NCI-H524 treated with DMSO at 0.1 percent for 48 hours (cell line): ENCODE results near the gene UBXN11.

ENCODE experiments used
- DNase-seq: peaks from one replicate; lab custom pipeline; 2025; lab: John Stamatoyannopoulos, UW

Gene UBXN11

DNA sequence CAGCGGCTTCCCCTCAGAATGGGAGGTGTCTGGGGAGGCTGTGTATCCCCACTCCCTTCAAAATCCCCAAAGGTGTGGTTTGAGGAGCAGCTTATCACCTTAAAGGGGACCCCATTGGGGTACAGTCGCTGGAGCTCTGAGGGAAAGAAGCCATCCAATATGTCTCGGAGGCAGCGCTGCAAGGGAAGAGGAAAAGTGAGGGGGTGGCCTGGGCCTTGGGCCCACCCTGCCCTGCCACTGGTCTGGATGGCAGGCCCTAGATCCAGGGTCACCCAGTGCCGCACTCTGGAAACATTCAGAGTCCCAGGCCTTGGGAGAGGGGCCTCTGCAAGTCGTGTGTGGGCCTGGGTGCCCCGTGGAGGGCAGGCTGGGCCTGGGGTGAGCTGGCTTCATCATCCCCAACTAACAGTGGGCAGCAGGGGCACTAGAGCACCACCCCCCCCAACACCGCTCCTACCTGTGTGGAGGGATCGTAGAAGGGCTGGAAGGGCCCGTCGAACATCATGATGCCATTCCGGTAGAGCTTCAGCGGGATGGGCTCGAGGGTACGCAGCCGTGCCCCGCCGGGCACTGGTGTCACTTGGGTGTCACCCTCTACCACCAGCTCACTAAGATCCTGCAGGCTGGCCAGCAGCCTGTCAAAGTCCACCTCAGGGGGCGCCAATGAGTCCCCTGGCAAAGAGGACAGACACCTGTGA is 20.9 kb downstream of the UBXN11 start:
- no peak for DNase-seq

DNA sequence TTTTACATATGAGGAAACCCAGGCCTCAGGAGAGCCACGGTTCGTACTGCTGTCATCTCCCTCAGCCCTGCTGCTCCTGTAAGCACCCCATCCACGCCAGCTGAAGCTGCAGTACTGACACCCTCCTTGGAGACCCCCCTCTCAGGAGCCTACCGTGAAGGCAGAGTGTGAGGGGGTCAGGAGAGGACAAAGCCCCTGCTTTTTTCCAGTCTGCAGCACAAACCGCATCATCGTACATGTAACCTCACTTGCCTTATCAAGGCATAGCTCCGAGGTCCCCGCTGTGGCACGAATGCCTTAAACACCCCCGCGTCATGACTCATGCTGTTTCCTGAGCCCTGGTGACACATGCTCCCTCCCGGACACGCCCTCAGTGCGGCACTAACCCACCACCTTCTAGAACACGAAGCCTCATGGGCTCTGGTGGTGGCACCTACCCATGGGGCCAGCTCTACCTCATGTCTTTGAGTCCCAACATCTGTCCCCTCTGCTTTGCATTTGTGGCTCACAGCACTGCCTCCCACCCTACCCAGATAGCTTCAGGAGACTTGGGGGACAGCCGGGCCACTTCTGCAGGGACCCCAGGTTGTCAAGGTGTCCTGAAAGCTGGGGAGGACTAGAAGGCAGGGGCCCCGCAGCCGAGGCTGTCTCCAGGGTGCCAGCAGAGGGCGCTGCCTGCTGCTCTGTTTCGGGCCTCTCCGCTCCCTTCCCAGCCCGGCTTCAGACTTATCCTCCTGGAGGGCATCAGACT is 21.7 kb downstream of the UBXN11 start:
- no peak for DNase-seq

DNA sequence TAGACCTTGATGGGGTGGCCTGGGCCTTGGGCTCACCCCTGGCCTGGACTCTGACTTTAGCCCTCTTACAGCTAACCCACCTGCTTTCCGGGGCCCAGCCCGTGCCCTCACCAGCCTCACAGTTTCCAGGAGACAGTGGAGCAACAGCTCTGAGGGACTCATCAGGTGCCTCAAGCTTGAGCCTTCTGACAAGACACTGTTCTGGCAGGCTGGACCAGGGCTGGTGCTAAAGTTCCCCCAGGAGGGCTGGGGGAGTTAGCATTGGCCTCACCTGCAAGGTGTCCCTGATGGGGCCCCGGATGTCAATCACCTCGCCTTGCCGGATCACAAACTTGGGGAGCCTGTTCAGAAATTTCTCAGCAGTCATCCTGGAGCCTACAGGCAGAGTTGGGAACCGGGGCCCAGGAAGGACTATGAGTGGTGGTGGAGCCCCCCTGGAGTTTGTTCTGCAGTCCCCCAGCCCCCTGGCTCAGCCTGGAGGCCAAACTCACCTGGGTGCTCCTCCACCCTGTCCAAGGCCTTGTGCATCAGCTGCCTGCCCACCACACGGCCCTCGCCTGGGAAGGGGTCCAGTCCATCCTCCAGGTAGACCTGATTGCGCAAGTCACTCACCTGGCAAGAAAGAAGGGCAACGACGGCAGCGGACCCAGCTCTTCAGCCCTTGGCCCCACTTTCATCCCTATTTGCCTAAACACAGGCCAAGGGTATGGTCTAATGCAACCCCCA is 22.4 kb downstream of the UBXN11 start:
- DNase-seq = no peak

DNA sequence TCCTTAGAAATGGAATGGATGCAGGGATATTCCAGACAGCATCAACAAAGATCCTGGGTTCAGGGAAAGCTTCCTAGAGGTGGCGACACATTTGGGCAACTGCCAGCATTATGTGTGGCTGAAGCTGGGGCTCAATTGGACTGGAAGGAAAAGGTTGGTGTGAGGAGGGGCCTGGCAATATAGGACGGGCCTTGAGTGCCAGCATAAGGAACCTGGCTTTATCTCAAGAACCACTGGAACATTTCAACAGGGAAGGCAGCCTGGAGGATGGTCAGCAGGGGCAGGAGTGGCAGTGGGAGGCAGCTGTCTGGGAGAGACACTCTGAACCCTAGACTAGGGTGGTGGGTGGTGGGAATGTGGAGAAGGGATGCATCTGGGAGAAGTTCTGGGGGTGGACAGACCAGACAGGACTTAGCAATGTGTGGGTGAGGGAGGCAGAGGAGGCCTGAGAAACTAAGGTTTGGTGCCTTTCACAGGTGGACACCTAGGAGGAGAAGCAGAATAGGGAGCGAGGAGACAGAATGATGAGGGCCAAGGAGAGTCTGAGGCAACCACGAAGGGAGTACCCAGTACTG is 23.1 kb downstream of the UBXN11 start:
- DNase-seq = no peak

DNA sequence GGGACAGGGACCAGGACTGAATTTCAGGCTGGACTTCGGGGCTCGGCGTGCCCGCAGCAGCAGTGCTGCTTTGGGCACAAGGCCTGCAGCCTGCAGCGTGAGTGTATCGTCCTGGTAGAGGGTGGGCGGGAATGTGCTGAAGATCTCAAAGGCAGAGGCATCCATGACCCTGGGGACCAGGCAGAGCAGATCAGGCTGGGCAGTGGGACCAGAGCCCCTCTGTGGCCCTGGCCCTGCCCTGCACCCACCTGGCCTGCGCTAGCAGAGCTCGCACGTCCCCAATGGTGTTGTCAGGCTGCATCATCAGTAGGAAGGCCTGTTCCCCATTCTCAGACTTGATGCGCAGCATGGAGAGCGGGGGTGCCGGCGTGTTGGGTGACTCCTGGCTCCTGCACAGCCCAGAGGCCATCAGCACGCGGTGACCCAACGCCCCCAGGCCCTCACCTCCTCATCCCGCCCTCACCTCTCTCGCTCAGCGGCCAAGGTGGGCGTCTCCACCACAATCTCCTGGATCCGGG is 24.0 kb downstream of the UBXN11 start:
- DNase-seq = no peak

DNA sequence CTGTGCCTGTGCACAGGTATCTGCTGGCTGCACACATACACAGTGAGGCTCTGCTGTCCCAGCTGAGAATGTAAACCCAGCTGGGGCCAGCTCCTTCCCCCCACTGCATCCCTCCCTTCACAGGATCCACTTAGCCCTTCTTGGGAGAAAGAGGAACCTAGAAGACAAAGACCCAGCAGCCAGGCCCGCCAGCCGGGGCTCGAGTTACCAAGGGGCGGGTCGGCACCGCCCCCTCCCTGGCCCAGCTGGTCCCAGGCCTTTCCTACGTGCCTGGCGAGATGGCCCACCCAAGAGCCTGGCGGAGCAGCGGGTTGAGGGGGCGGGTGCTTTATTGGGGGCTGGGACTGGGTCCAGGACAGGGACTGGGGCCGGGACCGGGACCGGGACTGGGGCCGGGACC is 24.5 kb downstream of the UBXN11 start:
- DNase-seq = peak; percentile 14

DNA sequence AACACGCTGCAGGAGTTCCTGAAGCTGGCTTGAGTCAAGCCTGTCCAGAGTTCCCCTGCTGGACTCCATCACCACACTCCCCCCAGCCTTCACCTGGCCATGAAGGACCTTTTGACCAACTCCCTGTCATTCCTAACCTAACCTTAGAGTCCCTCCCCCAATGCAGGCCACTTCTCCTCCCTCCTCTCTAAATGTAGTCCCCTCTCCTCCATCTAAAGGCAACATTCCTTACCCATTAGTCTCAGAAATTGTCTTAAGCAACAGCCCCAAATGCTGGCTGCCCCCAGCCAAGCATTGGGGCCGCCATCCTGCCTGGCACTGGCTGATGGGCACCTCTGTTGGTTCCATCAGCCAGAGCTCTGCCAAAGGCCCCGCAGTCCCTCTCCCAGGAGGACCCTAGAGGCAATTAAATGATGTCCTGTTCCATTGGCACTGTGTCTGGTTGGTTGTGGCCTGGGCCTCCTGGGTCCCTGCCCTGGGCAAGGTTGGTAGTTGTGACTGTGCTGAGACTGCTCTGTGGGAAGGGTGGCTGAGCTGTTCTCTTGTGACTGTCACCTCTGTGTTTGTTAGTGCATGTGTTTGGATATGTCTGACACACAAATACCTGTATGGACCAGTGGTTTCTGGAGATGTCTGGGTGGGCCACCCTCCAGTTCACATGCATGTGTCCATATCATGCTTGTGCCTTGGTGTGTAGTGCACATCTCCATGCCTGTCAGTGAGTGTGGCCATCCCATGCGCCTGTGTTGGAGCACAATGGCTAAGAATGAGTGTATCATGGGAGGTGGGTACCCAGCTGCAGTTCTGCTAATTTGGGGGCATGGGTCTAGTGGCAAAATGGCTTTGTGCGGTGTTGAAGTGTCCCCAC is 25.1 kb downstream of the UBXN11 start:
- DNase-seq = no peak

DNA sequence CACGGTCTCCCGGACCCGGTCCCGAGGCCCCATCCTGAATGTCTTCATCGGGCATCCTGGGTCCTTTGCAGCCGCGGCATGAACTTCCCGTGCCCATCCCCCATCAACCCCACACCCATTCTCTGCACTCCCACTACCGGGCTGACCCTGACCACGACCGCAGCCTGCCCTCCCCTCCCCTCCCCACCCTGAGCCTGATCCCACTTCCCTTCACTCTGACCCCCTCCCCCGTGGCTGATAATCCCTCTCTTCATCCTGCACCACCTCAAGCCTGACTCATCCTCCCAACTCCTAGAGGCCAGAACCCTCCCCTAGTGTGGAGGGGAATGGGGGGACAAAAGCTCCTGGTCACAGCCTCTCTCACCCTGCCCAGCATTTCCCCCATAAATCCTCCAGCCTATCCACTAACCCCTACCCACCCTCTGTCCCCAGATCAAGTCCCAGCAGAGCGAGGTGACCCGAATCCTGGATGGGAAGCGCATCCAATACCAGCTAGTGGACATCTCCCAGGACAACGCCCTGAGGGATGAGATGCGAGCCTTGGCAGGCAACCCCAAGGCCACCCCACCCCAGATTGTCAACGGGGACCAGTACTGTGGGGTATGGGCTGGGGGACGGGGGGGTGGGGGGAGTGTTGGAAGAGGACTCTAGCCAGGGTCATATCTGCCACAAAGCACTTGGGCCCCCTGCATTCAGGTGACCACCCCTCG is 25.9 kb downstream of the UBXN11 start:
- DNase-seq = no peak

DNA sequence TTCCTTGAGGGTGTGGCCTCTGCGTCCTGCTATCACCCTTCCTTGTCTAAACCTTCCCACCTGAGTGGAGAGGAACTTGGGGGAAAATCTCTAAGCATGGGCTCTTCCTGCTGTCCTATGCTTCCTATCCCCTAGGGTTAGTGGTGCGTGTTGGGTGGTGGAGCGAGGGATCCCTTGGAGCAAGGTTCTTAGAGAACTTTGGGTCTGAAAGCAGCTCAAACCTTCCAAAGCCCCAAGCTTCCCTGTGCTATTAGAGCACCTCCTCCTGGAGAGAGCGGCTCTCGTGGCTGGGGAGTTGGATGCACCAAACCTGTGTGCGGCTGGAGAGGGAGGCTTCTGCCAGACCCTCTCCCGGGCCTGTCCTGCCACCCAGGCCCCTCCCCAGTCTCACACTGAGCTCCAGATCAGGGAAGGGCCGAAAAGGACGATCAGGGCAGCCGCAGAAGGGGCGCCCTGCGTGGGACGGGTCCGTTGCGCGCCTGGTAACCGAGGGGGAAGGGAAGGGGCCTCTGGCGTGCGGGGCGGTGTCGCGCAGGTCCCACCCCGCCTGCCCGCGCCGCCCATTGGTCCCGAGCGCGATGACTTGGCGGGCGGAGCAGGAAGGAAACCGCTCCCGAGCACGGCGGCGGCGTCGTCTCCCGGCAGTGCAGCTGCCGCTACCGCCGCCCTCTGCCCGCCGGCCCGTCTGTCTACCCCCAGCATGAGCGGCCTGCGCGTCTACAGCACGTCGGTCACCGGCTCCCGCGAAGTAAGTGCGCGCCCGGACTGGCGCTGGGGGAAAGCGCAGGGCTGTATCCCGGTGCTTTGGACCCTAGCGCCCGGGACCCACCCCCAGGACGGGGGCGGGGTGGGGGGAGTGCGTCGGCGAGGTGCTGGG is 26.7 kb downstream of the UBXN11 start, which contains the start of gene SH3BGRL3:
Gene SH3BGRL3 (plus strand): TSS at position 631 of the 877 bp plus-strand sequence. CDS start 70 bp downstream, at position 701.
- peak; percentile 15 for DNase-seq

DNA sequence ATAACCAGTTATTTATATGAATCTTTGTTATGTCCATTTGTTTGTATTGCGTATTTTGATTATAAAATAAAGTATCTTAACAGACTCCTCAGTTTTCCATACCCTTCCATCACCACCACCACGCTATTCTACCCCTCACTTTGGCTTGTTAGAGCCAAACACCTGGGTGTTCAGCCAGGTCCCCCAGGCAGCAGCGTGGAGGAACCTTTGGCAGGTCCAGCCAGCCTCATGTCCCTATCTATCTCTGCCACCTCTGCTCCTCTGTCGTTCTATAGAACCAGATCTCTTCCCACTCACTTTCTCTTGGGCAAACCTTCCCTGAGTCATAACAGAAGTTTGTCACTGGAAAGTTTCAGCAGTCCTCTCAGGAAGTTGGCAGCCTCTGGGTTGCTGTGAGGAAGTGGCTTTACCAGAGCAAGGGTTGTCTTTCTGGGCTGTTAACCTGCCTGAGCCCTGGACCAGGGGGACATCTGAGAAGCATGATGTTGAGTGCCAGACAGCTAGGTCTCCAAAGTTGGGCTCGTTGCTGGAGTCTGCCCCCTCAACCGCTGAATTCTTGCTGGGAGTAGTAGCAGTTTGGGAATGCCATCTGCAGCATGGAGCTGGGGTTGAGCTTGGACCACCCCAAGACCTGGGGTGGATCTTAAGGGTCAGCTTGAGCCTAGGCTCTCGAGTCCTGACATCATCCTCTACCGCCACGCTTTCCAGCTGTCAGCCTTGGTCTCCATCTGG is 27.5 kb downstream of the UBXN11 start:
- DNase-seq = peak; percentile 69

DNA sequence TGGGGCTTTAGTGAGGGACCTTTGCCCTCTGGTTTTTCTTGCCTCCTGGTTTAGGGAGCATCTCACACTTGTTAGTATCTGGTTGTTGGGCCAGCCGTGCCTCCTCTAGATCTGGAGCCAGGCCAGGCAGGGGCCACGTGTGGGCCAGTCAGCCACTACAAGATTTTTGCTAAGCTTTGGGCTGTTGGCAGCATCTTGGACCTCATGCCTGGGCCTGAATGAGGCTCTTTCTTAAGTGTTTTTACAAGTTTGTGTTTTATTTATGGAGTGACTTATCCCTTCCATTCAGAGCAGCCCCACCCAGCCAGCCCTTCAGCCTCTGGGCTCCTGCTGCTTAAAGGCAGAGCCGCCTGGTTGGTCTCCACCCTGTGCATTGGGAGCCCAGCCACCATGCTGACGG is 28.1 kb downstream of the UBXN11 start:
- DNase-seq = no peak

DNA sequence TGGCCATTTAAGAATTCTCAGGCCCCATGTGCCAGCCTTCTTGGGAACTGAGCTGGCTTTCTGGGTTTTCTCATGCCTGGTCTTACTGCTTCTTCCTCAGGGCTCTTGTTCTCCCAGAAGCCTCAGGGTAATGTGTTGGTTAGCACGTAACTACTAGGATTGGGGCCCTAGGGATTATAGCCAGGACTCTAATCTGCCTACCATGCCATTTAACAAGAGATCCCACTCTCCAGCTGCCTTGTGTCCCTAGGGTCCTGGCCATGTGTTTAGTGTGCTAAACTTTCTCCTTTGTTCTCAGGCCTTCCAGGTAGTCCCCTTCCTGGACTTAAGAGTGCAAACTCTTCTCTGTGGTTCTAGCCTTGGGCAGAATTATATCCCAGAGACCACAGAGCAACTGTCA is 28.7 kb downstream of the UBXN11 start:
- no peak for DNase-seq

DNA sequence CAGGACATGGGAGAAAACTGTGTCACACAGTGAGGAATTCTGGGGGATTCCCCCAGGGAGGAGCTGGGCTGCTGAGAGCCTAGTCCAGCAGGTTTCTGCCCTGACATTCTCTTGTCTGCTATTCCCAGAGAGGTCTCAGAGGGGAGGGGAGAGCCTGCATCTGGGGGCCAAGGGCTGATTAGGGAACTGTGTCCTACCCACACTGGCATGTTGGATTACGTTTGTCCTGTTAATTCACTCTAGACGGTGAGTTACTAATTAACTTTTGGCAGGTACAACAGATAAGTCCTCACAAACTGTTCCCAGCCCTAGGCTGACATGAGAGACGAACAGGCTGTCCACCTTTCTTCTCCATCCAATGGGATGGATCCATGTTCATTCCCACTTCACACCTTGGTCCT is 29.2 kb downstream of the UBXN11 start:
- DNase-seq = no peak

DNA sequence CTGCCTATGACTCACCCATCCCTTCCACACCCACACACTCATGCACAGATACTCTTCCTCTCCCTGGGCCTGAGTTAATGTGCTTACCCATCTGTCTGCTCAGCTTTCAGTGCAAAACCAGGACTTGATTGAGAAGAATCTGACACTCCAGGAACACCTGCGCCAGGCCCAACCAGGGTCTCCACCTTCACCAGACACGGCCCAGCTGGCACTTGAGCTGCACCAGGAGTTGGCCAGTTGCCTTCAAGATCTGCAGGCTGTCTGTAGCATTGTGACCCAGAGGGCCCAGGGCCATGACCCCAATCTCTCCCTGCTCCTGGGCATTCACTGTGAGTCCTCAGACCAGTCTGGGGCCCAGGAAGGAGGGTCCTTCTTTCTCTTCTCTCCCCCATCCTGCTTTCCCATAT is 30.0 kb downstream of the UBXN11 start:
- no peak for DNase-seq

DNA sequence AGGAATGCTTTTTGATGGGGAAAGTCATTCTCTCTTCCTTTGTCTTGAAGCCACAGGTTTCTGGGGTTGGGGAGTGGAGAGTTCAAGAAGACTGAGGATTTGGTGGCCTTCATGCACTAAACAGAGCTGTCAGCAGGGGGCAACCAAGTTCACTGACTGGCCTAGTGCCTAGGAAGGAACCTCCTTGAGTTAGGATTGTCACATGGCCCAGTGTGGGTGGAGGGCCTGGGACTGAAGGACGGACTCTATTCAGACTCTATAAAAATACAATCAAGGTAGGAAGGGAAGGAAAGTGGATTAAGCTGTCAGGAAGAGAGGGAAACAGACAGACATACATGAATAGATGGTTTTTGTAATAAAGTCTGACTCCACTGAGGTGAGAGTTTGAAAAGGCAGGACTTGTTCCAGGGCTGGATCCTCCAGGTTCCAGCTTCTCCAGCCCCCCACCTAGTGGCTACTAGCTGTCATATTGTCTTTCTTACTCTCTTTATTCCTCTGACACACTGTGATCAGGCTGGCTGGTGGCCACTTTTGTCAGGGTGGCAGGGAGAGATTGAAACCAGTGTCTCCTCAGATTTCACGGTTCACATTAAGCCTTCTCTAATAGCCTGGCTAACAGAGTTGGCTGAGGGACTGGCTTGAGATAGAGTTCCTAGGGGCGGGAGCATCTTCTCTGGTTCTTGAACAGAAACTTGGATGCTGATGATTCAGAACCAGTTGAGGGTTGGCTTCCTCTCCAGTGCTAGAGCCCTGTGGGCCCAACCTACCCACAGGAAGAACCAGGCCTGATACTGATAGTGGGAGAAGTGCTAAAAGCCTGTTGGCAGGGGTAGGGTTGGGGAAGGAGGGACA is 30.6 kb downstream of the UBXN11 start:
- no peak for DNase-seq

DNA sequence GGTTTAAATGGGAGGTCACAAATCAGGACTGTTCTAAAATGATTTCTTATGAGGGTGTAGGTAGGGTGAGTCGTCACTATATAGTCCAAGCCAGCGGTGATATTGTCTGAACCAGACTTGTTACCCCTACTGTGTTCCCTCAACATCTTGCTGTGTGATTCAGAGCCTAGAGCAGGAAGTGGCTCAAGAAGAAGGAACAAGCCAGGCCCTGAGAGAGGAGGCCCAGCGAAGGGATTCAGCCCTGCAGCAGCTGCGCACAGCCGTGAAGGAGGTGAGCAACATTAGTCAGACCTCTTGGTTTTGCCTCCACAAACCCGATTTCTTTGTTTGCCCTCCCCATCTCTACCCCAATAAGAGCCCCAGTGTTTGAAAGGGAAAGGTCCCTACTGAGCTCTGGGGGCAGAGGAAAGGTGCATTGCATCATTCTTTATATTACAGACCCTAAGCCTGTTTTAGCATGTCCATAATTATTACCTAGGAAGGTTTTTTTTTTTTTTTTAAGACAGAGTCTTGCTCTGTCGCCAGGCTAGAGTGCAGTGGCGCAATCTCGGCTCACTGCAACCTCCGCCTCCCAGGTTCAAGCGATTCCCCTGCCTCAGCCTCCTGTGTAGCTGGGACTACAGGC is 31.5 kb downstream of the UBXN11 start:
- DNase-seq = no peak

DNA sequence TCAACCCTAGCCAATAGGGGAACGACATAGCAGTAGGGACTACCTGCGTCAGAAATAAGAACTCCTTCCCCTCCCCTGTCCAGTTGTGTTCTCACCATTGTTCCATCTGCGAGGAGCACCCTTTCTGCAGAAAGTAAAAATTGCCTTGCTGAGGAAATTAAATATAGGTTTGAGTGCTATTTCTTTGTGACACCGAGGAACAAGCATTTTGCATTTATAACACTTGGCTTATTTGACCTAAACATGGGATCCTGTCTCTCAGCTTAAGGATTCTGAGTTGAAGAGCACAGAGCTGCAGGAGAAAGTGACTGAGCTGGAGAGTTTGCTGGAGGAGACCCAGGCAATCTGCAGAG is 37.3 kb downstream of the UBXN11 start:
- no peak for DNase-seq
